ENCODE measurements around the gene ANKRD33B.
"Not testable (repeated sequence)": the region's sequence is repeated elsewhere in the genome, so short reads cannot be mapped to it uniquely, and the experiment has no call there.

Gene ANKRD33B

DNA sequence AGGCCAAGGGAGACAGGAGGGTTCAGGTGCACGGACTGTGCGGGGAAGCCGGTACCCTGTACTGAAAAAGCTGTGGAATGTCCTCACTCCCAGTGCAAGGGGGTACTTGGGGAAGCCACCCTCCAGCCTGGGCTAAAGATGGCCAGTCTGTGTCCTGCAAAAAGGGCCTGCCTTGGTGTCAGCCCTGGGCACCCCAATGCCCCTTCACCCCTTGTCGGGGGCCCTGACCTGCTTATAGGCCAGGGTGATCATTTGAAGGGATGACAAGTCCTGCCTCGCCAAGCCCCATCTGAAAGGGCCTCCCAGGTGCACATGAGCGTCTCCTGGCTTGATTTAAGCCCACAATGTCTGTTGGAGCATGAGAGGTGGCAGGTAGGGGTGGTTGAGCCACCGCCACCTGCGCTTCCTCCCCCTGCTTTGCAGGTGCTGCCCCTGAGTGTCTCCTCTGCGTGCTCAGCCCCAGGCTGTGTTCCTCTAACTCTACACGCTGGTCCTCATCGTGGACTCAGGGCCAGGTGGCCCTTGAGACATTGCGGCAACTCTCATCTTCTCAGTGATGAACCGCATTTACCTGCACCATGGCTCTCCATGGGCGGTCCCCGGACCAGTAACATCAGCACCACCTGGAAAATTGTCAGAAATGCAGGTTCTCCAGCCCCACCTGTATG lies 97.0 kb downstream of the ANKRD33B start:
- DNase-seq (ENCODE audit: low read depth), result no peak

DNA sequence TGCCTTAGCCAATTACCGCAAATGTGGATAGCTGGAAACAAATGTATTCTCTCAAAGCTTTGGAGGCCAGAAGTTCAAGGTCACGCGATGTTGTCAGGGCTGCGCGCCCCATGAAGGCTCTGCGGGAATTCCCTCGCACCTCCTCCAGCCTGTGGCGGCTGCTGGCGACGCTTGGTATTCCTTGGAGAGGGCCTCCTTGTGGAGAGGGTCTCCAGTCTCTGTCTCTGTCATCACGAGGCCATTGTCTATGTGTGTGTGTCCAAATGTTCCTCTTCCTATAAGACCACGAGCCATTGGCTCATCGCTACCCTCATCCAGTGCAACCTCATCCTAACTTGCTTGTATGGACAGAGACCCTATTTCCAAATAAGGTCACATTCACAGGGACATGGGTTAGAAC lies 97.5 kb downstream of the ANKRD33B start:
- DNase-seq (ENCODE audit: low read depth), result no peak

DNA sequence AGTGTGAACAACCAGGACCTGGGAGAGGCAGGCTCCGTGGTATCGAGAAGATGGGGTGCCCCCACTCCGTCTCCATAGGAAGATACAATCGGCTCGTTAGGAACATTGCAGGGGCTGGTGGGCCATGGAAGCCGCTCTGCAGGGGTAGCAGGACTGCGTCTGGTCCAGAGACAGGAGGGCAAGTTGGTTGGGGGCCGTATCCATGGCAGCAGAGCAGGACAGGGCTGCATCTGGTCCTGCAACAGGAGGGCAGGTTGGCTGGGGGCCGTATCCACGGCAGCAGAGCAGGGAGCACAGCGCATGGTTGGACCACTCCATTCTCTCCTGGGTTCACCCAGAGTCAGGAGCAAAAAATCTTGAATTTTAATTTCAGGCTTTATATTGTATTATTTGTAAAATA lies 98.2 kb downstream of the ANKRD33B start:
- DNase-seq (ENCODE audit: low read depth), result no peak

DNA sequence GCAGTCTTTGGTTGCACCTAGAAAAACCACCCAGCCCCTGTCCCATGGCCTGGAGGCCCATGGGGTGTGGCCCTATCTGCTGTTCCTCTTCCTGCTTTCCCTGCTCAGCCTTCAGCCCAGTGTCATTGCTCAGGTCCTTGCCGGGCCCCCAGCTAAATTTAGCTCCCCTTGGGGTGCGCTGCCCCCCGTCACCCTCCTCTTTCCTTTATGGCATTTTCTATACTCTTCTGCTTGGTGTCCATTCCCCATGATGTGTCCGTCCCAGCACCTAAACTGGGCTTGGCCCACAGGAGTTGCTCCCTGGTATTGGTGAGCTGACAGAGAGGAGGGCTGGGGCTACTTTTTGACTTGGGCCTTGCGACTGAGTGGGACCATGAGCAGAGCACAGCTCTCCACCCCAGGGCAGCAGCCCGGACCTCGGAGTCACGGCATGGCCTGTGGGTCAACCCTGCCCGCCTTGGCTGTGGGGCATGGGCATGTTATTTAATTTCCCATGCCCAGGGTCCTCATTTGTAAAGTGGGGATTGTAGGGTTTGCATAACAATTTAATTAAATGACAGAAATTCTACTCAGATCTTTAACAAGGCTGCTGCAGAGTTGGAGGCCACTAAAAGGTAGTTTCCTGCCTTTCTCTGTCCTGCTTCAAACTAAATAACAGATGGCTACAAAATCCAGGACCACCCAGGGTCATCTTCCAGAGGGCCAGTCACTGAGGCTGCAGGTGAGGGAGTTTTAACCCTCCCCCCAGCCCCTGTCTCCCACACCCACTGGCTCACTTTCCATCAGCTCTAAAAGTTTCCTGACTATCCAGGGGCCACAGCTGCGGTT lies 99.0 kb downstream of the ANKRD33B start:
- no peak for DNase-seq (ENCODE audit: low read depth)

DNA sequence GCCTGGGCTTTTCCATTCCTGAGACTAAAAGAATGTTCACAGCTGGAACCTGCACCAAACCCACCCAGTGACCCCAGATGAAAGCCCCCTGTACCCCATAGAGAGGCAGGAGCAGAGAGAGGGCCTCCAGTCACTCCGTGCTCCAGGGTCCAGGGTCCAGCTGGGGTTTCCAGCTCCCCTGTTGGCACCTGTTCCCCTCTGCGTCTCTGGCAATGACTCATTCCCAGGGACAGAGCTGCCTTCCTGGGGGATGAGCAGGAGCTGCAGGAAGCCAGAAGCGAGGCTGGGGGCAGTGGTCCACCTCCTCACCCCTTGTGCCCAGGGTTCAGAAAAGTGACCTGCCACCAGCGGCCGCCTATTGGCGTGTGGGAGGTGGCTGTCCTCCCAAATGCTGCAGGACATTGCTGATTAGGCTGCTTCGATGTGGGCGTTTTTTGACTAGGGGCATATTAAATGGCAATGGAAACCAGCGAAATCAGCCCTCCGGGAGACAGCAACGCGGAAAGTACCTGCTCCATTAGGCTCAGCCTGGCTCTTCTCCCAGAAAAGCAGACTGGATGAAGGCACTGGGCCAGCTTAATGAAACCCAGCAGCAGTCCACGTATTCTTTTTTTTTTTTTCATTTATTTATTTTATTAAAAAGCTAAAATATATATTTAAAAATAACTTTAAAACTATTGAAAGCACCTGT lies 99.8 kb downstream of the ANKRD33B start:
- DNase-seq (ENCODE audit: low read depth), result no peak

DNA sequence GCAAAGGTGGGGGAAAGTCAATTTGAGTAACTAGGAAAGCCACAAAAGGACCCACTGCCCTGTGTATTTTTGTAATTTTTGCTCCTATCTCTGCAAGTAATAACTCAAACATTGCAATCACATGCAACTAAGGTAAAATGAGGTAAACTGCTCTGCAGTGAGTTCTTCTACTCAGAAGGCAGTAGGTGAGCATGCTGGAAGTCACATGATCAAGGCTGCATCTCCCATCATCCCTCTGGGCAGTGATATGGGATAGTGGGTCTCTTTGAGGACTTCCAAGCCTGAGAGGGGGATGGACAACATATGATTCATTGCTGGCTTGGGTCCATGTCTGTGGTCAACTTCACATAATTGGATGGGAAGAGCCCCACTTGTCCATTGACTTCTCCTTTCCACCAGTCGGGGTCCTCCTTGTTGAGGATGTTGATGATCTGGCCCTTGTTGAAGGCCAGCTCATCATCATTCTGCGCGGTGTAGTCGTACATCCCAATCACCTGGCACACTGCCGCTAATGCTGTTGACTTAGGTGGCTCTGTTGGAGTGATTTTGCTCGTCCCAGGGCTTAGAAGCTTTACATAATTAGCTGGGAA lies 100.4 kb downstream of the ANKRD33B start:
- not testable (repeated sequence) for DNase-seq (ENCODE audit: low read depth)

DNA sequence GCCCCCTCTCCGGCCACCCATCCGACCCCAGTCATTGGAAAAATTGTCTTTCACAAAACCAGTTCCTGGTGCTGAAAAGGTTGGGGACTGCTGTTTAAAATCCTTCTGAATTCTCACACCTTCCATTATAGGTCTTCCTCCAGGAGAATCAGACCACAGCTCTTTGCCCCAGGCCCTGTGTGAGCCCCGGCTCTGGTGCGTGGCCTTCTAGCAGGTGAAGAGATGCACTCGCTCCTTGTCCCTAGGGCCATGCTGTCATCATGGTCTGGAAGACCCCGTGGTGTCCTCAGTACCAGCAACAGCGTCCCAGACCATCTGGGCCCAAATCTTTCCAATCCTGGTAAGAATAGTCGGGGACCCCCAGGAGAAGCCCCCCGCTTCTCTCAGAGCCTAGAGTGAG lies 101.9 kb downstream of the ANKRD33B start:
- no peak for DNase-seq (ENCODE audit: low read depth)

DNA sequence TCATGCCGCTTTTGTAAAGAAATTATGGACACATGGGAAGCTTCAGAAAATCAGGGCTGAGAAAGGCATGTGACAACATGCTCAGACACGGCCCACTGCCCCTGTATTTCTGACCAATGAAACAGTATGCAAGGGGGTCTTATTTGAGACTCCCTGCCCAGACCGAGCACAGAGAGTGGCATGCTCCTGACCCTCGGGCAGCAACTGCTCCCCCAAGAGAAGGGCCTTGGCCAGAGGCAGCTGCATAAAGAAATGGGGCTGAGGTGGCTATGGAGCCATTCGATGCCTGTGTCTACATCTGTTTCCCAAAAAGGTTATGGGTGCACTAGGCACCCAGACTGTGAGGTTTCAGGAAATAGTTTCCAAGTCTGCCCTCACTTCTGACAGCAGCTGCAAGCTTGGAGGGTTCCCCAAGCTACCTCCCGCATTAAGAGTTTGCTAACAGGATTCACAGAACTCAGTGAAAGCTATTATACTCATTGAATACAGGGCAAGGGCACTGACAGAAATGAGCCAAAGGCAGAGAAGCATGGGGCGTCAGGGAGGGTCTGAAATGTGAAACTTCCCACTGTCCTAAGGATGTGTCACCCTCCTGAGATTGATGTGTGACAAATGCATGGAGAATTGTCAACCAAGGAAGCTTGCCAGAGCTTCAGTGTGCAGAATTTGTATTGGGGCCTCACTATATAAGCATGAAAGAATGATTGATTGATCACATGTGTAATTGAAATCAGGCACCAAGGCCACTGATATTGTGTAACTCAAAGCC lies 102.8 kb downstream of the ANKRD33B start:
- DNase-seq (ENCODE audit: low read depth), result no peak

DNA sequence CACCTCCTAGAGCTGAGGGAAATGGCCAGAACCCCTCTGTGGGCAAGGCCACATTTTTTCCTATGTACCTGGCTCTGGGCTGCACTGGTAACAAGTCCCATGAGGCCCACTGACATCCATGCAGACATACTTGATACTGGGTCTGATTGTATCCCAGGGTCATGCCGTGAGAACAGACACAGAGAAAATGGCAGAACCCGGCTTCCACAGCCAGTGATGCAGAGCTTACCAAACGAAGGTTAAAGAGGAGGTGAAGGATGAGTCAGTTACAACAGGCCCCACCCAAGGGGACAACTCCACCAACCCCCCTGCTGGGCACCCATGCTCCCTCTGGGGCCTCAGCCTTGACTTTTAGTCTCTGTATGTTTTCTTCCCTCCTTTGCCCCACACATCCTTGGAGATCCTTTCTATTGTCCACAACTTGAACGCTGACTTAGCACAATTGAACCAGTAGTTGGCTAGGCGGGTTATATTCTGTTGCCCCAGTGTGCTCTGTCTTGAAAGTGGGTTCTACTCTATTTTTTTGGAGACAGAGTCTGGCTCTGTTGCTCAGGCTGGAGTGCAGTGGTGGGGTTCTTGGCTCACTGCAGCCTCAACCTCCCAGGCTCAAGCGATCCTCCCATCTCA lies 103.7 kb downstream of the ANKRD33B start:
- no peak for DNase-seq (ENCODE audit: low read depth)

DNA sequence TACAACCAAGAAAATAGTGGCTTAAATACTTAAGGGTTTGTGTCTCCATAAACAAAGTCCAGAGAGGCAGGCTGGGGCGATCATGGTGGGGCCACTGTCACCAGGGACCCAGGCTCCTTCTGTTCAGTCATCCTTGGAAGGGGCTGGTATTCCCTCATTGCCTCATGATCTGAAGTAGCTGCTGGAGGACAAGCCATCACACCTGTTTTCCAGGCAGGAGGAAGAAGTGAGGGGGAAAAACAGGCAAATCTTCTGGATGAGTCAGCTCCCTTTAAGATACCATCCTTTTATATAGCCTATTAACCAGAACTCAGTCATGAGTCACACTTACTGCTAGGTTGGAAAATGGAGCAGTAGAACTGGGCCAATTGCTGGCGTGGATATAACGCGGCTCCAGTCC lies 104.8 kb downstream of the ANKRD33B start:
- no peak for DNase-seq (ENCODE audit: low read depth)

DNA sequence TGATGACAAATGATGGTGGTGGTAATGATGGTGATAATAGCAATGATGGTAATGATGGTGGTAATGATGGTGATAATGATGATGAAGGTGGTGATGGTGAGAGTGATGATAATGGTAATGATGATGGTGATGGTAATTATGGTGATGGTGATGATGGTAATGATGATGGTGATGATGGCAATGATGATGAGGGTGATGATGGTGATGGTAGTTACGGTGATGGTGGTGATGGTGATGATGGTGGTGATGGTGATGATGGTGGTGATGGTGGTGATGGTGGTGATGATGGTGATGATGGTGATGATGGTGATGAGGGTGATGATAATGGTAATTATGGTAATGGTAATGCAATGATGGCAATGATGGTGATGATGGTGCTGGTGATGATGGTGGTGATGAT lies 106.1 kb downstream of the ANKRD33B start:
- no peak for DNase-seq (ENCODE audit: low read depth)

DNA sequence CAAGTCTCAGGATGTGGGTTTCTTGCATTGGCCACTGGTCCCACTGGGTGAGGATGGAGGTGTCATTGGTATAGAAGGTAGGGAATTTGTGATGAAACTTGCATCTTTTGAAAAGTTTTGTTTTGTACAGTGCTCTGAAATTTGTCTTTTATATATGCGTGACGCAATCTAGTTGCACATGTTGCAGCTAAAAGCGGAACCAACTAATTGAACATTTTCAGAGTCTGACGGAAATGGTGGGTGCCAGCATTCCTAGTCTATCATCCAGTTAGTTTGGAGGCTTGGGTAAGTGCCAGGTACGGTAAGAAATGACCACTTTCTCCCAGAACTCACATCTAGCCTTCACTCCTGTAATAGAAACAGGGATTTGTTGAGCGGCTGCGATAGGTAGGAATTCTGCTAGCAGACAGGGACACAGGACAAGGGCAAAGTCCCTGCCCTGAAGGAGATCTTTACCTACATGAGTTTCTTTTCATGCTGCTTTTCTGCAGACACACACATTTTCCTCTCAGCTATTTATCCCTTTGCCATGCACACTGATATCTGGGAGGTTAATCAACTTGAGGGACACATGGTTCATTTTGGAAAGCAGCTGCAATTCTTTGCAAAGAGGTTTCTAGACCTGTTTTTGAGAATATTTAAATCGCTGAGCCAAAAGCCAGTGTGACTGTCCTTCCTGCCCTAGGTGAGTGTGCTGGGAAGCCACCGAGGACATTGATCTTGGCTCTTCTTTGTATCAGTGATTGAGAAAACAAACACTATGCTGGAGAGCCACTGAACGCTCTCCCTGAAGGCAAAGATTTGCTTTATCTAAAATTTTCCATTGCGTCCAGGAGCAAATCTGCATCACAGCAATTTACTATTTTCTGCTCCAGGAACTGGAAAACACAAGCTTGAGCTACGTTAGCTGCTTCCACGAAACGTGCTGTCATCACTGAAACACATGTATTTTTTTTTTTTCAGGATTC lies 107.5 kb downstream of the ANKRD33B start:
- no peak for DNase-seq (ENCODE audit: low read depth)

DNA sequence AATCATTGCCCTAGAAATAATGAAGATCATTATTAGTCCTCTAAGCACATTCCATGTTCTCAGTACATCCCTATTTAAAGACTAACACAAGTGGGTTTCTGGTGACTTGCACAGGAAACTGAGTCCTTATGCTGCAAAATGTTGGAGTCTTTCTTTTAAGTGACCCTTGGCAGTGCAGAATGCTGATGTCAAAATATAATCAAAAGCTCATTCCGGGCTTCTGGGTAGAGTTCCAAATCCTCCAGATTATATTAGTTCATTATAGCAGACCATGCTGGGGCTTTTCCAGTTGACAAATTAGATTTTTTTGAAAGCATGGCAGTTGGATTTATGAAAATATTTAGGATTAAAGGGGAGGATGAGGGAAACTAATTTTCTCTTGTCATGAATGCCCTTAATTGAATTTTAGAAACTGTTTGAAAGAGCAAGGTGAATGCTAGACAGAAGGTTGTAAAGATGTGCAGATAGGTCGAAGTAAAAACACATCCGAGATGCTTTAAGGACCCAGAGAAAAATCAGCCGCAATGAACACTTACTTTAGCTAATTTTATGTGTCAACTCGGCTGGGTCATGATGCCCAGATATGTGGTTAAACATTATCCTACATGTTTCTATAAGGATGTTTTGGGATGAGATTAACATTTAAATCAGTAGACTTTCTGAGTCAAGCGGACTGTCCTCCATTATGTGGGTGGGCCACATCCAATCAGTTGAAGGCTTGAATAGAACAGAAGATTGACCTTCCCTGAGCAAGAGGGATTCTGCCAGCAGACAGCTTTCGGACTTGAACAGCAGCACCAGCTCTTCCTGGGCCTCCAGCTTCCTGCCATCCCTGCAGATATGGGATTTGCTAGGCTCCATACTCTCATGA lies 108.5 kb downstream of the ANKRD33B start:
- no peak for DNase-seq (ENCODE audit: low read depth)

DNA sequence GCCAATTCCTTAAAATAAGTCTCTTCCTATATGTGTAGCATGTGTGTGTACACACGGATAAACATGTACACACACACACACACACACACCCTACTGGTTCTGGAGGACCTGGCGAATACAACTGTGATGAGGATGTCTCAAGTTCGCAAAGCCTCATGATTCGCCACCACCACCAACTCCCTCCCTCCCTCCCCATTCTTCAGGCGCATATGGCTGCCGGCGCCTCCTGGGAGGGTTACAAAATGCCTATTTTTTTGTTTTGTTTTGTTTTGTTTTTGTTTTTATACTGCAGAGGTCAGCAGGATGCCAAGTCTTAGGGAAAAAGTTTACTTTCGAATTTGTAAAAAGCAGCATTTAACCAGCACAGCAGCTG lies 109.1 kb downstream of the ANKRD33B start:
- DNase-seq (ENCODE audit: low read depth), result no peak

DNA sequence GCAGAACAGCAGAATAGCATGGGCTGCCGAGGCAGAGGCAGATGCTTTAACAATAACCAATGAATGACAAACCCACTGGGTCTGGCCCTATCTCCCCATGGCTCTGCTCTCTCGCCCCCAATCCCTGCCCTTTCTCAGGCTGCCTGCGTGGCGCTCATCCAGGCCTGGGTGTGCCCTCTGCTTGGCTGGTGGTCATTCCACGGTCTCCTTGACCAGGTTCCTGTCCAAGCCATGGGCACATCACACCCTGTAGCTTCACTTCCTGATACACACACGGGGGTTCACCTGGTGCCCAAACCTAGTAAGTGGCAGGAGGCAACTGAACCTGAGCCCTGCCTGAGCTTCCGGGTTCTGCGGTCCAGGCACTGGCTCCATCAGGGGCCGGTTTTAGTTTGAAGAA lies 109.5 kb downstream of the ANKRD33B start:
- no peak for DNase-seq (ENCODE audit: low read depth)

DNA sequence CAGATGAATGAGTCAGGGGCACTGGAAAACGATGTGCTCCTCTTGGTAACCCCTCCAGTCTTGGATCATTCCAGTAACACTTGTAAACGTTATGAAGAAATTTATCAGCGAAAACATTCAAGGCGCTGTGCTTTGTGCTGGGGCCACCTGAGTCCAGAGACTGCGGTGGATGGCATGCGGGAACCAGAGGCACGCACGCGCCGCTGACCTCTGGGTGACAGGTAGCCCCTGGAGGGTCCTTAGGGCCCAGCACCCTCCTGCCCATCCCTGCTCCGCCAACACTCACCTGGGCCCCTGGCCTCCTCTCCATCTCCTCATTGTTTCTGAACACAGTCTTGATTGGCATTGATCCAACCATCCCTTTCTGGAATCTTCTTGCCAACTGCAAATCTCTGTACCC lies 110.2 kb downstream of the ANKRD33B start:
- no peak for DNase-seq (ENCODE audit: low read depth)

DNA sequence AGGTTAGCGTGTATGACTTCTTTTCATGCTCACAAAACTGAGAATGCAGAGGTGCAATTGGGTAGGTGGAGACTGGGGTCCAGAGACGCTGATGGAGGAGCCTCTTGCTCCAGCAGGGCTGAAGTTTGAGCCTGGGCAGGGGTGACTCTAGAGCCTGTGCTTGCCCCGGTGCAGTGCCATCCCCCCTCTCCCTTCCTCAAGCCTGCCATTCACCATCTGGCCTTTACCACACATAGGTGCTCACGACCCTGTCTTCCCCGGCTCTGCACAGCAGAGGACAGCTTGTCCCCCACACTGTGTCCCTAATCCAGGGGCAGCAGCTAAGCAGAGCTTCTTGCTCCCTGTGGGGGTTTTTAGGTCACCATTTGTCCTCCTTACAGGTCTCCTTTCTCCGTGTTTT lies 110.7 kb downstream of the ANKRD33B start:
- DNase-seq (ENCODE audit: low read depth), result no peak

DNA sequence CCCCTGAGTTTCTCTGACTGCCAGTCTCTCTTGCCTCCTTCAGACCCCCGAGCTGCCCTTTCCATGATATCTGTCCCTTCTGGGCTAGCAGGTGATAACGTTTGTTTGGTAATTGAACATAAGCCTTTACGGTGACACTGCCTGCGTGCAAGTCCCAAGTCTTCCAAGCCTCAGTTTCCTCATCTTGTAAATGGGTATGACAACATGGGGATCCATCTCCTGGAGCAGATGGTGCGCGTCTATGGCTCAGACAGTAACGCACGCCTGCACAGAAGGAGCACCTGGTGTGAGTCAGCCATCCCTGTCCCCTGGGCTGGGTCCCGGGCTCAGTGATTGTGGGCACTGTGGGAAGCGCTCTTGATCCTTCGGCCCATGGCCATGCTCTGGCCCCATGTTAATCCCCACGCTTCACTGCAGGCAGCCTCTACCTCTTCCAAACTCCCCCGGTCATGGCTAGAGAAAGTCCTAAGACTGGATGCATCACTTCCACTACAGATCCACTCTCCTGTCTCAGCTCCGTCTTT lies 111.4 kb downstream of the ANKRD33B start:
- DNase-seq (ENCODE audit: low read depth), result no peak

DNA sequence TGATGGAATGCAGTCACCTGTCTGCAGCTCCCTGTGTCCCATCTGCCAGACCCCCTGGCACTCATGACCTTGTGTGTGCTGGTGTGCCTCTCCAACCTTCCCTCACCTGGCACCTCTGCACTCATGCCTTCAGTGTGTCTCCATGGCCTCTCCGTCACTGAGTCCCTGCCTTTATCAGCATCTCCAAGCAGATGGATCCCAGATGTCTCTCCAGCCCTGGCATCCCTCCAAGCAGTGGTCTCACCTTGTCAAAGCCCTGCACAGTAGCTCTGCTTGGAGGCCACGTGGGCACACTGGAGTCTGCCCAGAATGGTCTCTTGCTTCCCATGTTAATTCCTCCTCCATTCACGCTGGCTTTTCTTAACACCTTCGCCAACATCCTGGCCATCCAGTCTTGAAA lies 112.4 kb downstream of the ANKRD33B start:
- no peak for DNase-seq (ENCODE audit: low read depth)
